HCT116 (cell line): Measurements from ENCODE around the gene ARHGAP31. TPM values are rescaled to one million over a fixed set of nuclear protein-coding genes. Genes with fewer than 3 reads are reported as not detected.

Experiments
- ATAC-seq: fragments of 200-7000 bp; cut with Tn5 transposase; 2 replicates; pipeline ENCODE4 v1.9.1; 2020; ENCODE audit warnings: mild to moderate bottlenecking, moderate library complexity
- BruUV-seq: library from RNA; stranded (reverse); fragments of 400-500 nt; replicated peaks from 2 replicates; lab custom pipeline; 2021; lab: Mats Ljungman, UMichigan
- CTCF ChIA-PET: fragments of 300-600 bp; sonication (Branson Sonifier 250); formaldehyde crosslinking; loops from one replicate; lab custom pipeline; 2021; ENCODE audit warnings: antibody characterized with exemption; lab: Charles Lee
- POLR2A ChIA-PET: fragments of 300-600, 350-600 bp; sonication (Branson Sonifier 250); formaldehyde crosslinking; loops from one replicate; lab custom pipeline; 2021; ENCODE audit warnings: antibody characterized with exemption; lab: Charles Lee
- RAD21 ChIA-PET, 2 experiments: fragments of 300-600 bp; sonication (Branson Sonifier 250); formaldehyde crosslinking; loops; one replicate each; lab custom pipeline; 2023; ENCODE audit warnings: low total read pairs in 2 of 2; ENCODE audit not compliant: uncharacterized antibody in 2 of 2, unreplicated experiment in 2 of 2, low non-redundant PET in 1 of 2; lab: Charles Lee
- DNase-seq: peaks from one replicate; pipeline ENCODE4 v3.0.0-alpha.2; 2010; ENCODE audit warnings: low read depth, low spot score
- H2AFZ ChIP-seq: fragments of 200-600 bp; shearing (Covaris generic), sonication (generic); 2 replicates; pipeline ENCODE4 v1.6.1; 2017; ENCODE audit warnings: low read depth, mixed run types, mixed read lengths, antibody characterized with exemption, low read length; ENCODE audit not compliant: poor library complexity, severe bottlenecking
- H3K27ac ChIP-seq: 2 replicates; pipeline ENCODE4 v1.5.1; 2012; ENCODE audit warnings: low read depth, low read length
- H3K27me3 ChIP-seq: fragments of 200-600 bp; sonication (generic); 2 replicates; pipeline ENCODE4 v1.6.1; 2016; ENCODE audit warnings: mixed run types, low read length, mixed read lengths; ENCODE audit not compliant: insufficient read depth
- H3K36me3 ChIP-seq, 2 experiments: fragments of 200-500 bp in 1 of 2; fragments of 200-600 bp in 1 of 2; sonication (Bioruptor generic) in 1 of 2; sonication (generic) in 1 of 2; 2 replicates each; pipeline versions ENCODE4 v1.5.1 to v1.6.1; 2014 to 2016; ENCODE audit warnings: low read length in 2 of 2, inconsistent platforms in 1 of 2, mixed read lengths in 1 of 2, mixed run types in 1 of 2; ENCODE audit not compliant: insufficient read depth in 2 of 2, control insufficient read depth in 1 of 2
- H3K4me1 ChIP-seq, 2 experiments: fragments of 200-600 bp in 1 of 2; sonication (generic) in 1 of 2; 2 replicates each; pipeline versions ENCODE4 v1.5.1 to v1.6.1; 2012 to 2017; ENCODE audit warnings: low read length in 2 of 2, inconsistent platforms in 1 of 2, mild to moderate bottlenecking in 1 of 2, mixed read lengths in 1 of 2, mixed run types in 1 of 2, moderate library complexity in 1 of 2; ENCODE audit not compliant: insufficient read depth in 2 of 2, control insufficient read depth in 1 of 2
- H3K4me2 ChIP-seq: fragments of 200-600 bp; sonication (generic); 2 replicates; pipeline ENCODE4 v1.6.1; 2017; ENCODE audit warnings: mixed run types, low read length, mixed read lengths
- H3K4me3 ChIP-seq, 2 experiments: fragments of 200-600 bp in 1 of 2; sonication (generic) in 1 of 2; replicated peaks in 1 of 2; 2 replicates each; pipeline ENCODE4 v1.5.1; 2011 to 2016; ENCODE audit warnings: low read length in 2 of 2, control low read depth in 1 of 2, low read depth in 1 of 2, mild to moderate bottlenecking in 1 of 2, mixed read lengths in 1 of 2, mixed run types in 1 of 2
- H3K79me2 ChIP-seq: fragments of 200-600 bp; sonication (generic); 2 replicates; pipeline ENCODE4 v1.6.1; 2017; ENCODE audit warnings: mild to moderate bottlenecking, mixed run types, low read length, moderate library complexity, mixed read lengths; ENCODE audit not compliant: insufficient read depth
- H3K9ac ChIP-seq: fragments of 200-600 bp; sonication (generic); 2 replicates; pipeline ENCODE4 v1.6.1; 2016; ENCODE audit warnings: low read length, mixed read lengths
- H3K9me2 ChIP-seq: fragments of 200-600 bp; sonication (generic), shearing (Covaris generic); 2 replicates; pipeline ENCODE4 v1.6.1; 2017; ENCODE audit warnings: mixed run types, mild to moderate bottlenecking, moderate library complexity; ENCODE audit not compliant: insufficient read depth
- H3K9me3 ChIP-seq, 2 experiments: fragments of 200-500 bp in 1 of 2; fragments of 200-600 bp in 1 of 2; sonication (Bioruptor generic) in 1 of 2; sonication (generic) in 1 of 2; 2 replicates each; pipeline ENCODE4 v1.6.1; 2014 to 2017; ENCODE audit warnings: low read length in 2 of 2, mixed read lengths in 2 of 2, inconsistent platforms in 1 of 2, low read depth in 1 of 2, mild to moderate bottlenecking in 1 of 2, mixed run types in 1 of 2, moderate library complexity in 1 of 2; ENCODE audit not compliant: control insufficient read depth in 1 of 2, insufficient read depth in 1 of 2
- H4K20me1 ChIP-seq: fragments of 200-600 bp; sonication (generic), shearing (Covaris generic); 2 replicates; pipeline ENCODE4 v1.6.1; 2017; ENCODE audit warnings: mixed run types, mild to moderate bottlenecking, moderate library complexity; ENCODE audit not compliant: insufficient read depth
- ATF3 ChIP-seq: IDR thresholded peaks from 2 replicates; pipeline ENCODE4 v1.6.1; 2012
- CEBPB ChIP-seq: IDR thresholded peaks from 2 replicates; pipeline ENCODE4 v1.6.1; 2012; ENCODE audit warnings: low read depth
- EGR1 ChIP-seq: IDR thresholded peaks from 2 replicates; pipeline ENCODE4 v1.6.1; 2012; ENCODE audit warnings: low read depth
- EZH2 ChIP-seq: fragments of 200-600 bp; sonication (generic); IDR thresholded peaks from 2 replicates; pipeline ENCODE4 v1.6.1; 2017; ENCODE audit warnings: antibody characterized with exemption, mixed run types
- JUND ChIP-seq: IDR thresholded peaks from 2 replicates; pipeline ENCODE4 v1.6.1; 2012
- MAX ChIP-seq: IDR thresholded peaks from 2 replicates; pipeline ENCODE4 v1.6.1; 2012
- POLR2A ChIP-seq: IDR thresholded peaks from 2 replicates; pipeline ENCODE4 v1.7.0; 2011; ENCODE audit warnings: borderline replicate concordance; ENCODE audit not compliant: insufficient read depth, insufficient read length; ENCODE audit errors: extremely low read depth
- POLR2AphosphoS5 ChIP-seq: IDR thresholded peaks from 2 replicates; pipeline ENCODE4 v1.6.1; 2011; ENCODE audit warnings: mild to moderate bottlenecking, low read depth, low read length, moderate library complexity
- RAD21 ChIP-seq: IDR thresholded peaks from 2 replicates; pipeline ENCODE4 v1.6.1; 2012; ENCODE audit warnings: low read depth, mild to moderate bottlenecking
- SIN3A ChIP-seq: IDR thresholded peaks from 2 replicates; pipeline ENCODE4 v1.6.1; 2012; ENCODE audit warnings: low read depth
- SP1 ChIP-seq: IDR thresholded peaks from 2 replicates; pipeline ENCODE4 v1.6.1; 2012; ENCODE audit warnings: low read depth
- SRF ChIP-seq: IDR thresholded peaks from 2 replicates; pipeline ENCODE4 v1.6.1; 2012; ENCODE audit warnings: low read depth
- YY1 ChIP-seq: IDR thresholded peaks from 2 replicates; pipeline ENCODE4 v1.6.1; 2011; ENCODE audit warnings: low read length, low read depth, moderate library complexity, mild to moderate bottlenecking; ENCODE audit not compliant: insufficient replicate concordance; ENCODE audit errors: extremely low read depth
- ZNF274 ChIP-seq: fragments of 200-500 bp; sonication (Bioruptor generic); IDR thresholded peaks from 2 replicates; pipeline ENCODE4 v1.6.1; 2014; ENCODE audit warnings: mild to moderate bottlenecking, low read depth, low read length, inconsistent platforms
- intact Hi-C: fragments of 100-400 bp; cut with micrococcal nuclease; formaldehyde crosslinking; loops from 2 replicates; pipeline ENCODE4 v1.10.0; 2022
- total RNA-seq: library from RNA; stranded (reverse); gene quantifications from one replicate; pipeline ENCODE4 v1.2.1, GENCODE V29; 2021; ENCODE audit not compliant: unreplicated experiment

The ARHGAP31 gene
- total RNA-seq, 1 experiment from 2014 or later: 0.93 TPM

- POLR2A ChIA-PET: no interaction called here
- Histone ChIP-seq H3K4me2 (no peak overlapping the region), H3K4me3 (no peak overlapping the region), H4K20me1 (no peaks in the 10 kb centered on the region), H3K27me3 (no peaks in the 10 kb centered on the region), H3K9ac (no peak overlapping the region), H3K27ac (no peak overlapping the region), H3K9me2 (no peaks in the 10 kb centered on the region), H2AFZ (no peak overlapping the region), H3K4me1 (peaks cover 13 to 19% of the 10 kb centered on the region in 2 experiments; a peak in 3 of 4 replicates), H3K36me3 (no peaks in the 10 kb centered on the region), H3K79me2 (no peaks in the 10 kb centered on the region), H3K9me3 (no peaks in the 10 kb centered on the region)
- RAD21 ChIA-PET: no interaction called here
- no TSS peak for BruUV-seq
- intact Hi-C loops: no loop called here
- ATAC-seq (no peak), DNase-seq (no peak)
- TF ChIP-seq SIN3A: no peak
- no peak for TF ChIP-seq JUND
- TF ChIP-seq YY1: no peak
- no peak for TF ChIP-seq EZH2
- no peak for TF ChIP-seq CEBPB
- TF ChIP-seq EGR1: no peak
- TF ChIP-seq SRF: no peak
- no peak for TF ChIP-seq POLR2AphosphoS5
- TF ChIP-seq ATF3: no peak
- no peak for TF ChIP-seq POLR2A
- no peak for TF ChIP-seq SP1
- TF ChIP-seq RAD21: no peak
- TF ChIP-seq MAX: no peak
- TF ChIP-seq ZNF274: no peak
- CTCF ChIA-PET: no interaction called here
Observed at GRCh38 chr3:119318876-119319275, 24.7 kb downstream of the ARHGAP31 start.
